ENCODE results near the gene ARHGAP25. TPM values are rescaled to one million over a fixed set of nuclear protein-coding genes. Genes with fewer than 3 reads are reported as not detected.
A peak's percentile ranks its signal among the peaks of the same experiment; 100 is the strongest.

The ARHGAP25 gene
- total and polyA plus RNA-seq, 11 donors: 2.6 to 27.9 (median 4.8) TPM

DNA sequence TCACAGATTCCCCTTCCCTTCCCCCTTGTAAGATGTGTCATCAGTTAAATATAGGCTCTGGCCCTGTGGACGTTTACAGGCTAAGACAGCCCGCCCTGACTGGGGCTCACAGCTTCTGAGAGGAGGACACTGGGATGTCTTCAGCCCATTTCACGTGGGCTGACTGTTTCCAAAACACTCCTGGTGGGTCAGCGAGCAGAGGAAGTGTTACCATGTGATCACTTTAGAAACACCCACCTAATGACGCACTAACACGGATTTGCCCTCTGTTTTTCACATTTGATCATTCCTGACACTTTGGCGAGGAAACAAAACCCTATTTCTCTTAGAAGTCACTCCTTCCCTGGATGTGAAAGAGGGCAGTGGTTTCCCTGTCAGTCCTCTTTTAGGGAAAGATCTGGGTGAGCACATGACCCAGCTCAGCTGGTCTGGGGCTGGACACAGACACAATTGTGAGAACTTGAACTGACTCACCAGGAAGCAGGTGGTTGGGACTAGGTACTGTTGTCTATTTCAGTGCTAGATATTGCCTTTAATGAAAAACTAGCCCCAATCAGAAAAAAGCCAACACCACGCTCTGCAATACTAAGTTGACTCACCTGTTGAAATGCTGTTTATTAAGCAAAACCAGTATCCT, 97.7 kb downstream of the ARHGAP25 start:
- Histone ChIP-seq H3K9me3 (no peaks in the 10 kb centered on the region), H3K36me3 (peaks cover 0 to 8% (median 0%) of the 10 kb centered on the region in 9 donors), H3K27me3 (no peaks in the 10 kb centered on the region), H3K4me3 (peak overlapping the region in 1 of 12 donors; percentile 1), H3K27ac (peak overlapping the region; percentile 60 to 90 (median 78)), H3K4me1 (peaks cover 11 to 97% (median 45%) of the 10 kb centered on the region in 12 donors)
- 30 to 56% (median 38%) methylated on average over 7 to 8 of the region's 8 CpGs for WGBS, 4 donors
- intact Hi-C loops (cut with DNase I): loop anchor here in 6 of 10 donors (5.0 to 10.0 kb wide), 6 partner anchors 55 to 365 kb away; partner anchors contain the start of genes APLF (in 1 of the 6) and FBXO48 (in 1 of the 6)
- TF ChIP-seq, protein P1, sequence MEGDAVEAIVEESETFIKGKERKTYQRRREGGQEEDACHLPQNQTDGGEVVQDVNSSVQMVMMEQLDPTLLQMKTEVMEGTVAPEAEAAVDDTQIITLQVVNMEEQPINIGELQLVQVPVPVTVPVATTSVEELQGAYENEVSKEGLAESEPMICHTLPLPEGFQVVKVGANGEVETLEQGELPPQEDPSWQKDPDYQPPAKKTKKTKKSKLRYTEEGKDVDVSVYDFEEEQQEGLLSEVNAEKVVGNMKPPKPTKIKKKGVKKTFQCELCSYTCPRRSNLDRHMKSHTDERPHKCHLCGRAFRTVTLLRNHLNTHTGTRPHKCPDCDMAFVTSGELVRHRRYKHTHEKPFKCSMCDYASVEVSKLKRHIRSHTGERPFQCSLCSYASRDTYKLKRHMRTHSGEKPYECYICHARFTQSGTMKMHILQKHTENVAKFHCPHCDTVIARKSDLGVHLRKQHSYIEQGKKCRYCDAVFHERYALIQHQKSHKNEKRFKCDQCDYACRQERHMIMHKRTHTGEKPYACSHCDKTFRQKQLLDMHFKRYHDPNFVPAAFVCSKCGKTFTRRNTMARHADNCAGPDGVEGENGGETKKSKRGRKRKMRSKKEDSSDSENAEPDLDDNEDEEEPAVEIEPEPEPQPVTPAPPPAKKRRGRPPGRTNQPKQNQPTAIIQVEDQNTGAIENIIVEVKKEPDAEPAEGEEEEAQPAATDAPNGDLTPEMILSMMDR (IDR thresholded peaks at IDR 0.05): no peak
- no peak for TF ChIP-seq POLR2A (IDR thresholded peaks at IDR 0.05)
- peak; percentile 66 to 88 (median 83) for ATAC-seq
- peak in 4 of 5 donors; percentile 70 to 82 (median 75) for DNase-seq

DNA sequence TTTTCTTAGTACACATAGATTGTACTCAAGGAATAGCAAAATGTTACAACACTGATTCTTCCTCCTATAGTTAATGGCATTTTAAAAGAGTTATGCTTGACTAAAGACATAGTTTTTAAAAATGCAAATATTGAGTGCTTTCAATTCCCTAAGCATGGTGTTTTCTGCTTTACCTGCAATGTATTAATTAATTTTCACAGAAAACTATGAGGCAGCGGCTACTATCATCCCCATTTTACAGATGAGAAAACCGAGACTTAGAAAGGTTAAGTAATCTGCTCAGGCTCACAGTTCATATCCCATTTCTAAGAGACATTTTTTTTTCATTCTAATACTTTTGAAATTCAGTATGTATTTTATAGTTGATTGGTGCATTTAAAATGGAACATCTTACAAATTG, 98.6 kb downstream of the ARHGAP25 start:
- intact Hi-C loops (cut with DNase I): loop anchor here in 6 of 10 donors (5.0 to 10.0 kb wide), 6 partner anchors 56 to 366 kb away; partner anchors contain the start of genes APLF (in 1 of the 6) and FBXO48 (in 1 of the 6)
- Histone ChIP-seq H3K36me3 (no peaks in the 10 kb centered on the region), H3K4me3 (no peak overlapping the region), H3K9me3 (no peaks in the 10 kb centered on the region), H3K27me3 (no peaks in the 10 kb centered on the region), H3K4me1 (peaks cover 11 to 95% (median 43%) of the 10 kb centered on the region in 12 donors), H3K27ac (peak overlapping the region in 9 of 12 donors; percentile 60 to 85 (median 79))
- 97 to 99% (median 97%) methylated on average over 2 of the region's 2 CpGs for WGBS, 4 donors
- TF ChIP-seq, protein P1 (IDR thresholded peaks at IDR 0.05): no peak
- no peak for TF ChIP-seq POLR2A (IDR thresholded peaks at IDR 0.05)
- ATAC-seq (no peak), DNase-seq (no peak)

DNA sequence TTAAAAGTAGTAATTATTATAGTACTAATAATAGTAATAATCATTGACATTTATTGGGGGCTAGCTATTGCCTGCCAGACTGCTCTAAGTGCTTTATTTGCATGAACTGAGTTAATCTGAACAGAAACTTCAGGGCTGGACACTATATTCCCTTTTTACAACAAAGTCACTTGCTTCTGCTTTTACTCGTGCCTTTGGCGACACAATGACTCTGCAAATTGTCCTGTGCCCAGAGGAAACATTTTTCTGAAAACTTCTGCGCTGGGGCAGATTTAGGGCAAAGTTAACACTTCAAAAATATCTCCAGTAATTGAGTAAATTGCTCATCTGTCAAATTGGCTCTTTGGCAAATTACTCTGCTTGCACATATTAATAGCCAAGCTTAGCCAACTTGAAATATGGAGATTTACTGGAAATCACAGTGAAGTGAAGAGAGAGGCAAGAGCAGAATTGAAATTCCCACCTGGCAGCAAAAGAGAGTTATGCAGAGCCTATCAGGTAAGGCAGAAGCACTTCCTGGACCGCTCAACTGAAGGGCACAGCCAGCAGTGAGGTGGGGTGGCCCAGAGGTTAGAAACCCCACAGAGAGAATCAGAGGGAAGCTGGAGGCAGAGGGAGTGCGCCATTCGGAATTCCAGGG, 100.2 kb downstream of the ARHGAP25 start:
- WGBS, 4 donors: 87 to 93% (median 89%) methylated on average over 6 of the region's 6 CpGs
- intact Hi-C loops (cut with DNase I): loop anchor here in 9 of 10 donors (5.0 to 10.0 kb wide), 7 partner anchors 58 to 368 kb away; partner anchors contain the start of genes APLF (in 1 of the 9) and FBXO48 (in 1 of the 9)
- Histone ChIP-seq H3K4me1 (peaks cover 6 to 78% (median 26%) of the 10 kb centered on the region in 12 donors), H3K4me3 (no peak overlapping the region), H3K27ac (peak overlapping the region in 1 of 12 donors; percentile 93), H3K36me3 (no peaks in the 10 kb centered on the region), H3K9me3 (no peaks in the 10 kb centered on the region), H3K27me3 (no peaks in the 10 kb centered on the region)
- no peak for DNase-seq
- no peak for ATAC-seq
- no peak for TF ChIP-seq POLR2A (IDR thresholded peaks at IDR 0.05)
- TF ChIP-seq, protein P1 (IDR thresholded peaks at IDR 0.05): no peak

DNA sequence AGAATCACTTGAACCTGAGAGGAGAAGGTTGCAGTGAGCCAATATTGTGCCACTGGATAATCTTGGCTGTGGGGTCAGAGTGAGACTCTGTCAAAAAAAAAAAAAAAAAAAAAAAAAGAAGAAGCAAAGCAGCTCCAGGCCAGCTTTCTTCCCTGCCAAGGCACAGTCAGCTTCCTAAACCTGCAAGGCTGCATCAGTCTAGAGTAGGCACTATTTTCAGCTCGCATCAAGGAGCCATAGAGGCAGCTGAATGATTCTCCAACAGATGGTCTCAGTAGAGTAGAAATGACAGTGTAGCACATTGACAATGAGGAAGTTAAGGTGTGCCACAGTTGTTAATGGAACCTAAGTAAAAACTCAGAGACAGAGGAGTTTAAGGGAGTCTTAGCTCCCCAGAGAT, 101.0 kb downstream of the ARHGAP25 start:
- Histone ChIP-seq H3K9me3 (no peaks in the 10 kb centered on the region), H3K27ac (peak overlapping the region in 1 of 12 donors; percentile 93), H3K4me1 (peaks cover 6 to 70% (median 22%) of the 10 kb centered on the region in 12 donors), H3K36me3 (no peaks in the 10 kb centered on the region), H3K27me3 (no peaks in the 10 kb centered on the region), H3K4me3 (no peak overlapping the region)
- 86 to 96% (median 88%) methylated on average over 1 of the region's 1 CpG for WGBS, 4 donors
- TF ChIP-seq, protein P1 (IDR thresholded peaks at IDR 0.05): no peak
- no peak for TF ChIP-seq POLR2A (IDR thresholded peaks at IDR 0.05)
- DNase-seq: no peak
- no peak for ATAC-seq
- intact Hi-C loops (cut with DNase I): loop anchor here in 7 of 10 donors (2.0 to 10.0 kb wide), 4 partner anchors 61 to 83 kb away; no protein-coding TSS in a partner anchor

Measured in heart left ventricle (tissue), 16 donors.